Vagina (tissue), 2 donors: Measurements from ENCODE around the gene FAM163B.

Experiments
- CTCF ChIP-seq, 3 experiments: fragments of 450-650 bp in 2 of 3; fragments of 200-600 bp in 1 of 3; sonication (generic) in 1 of 3; IDR thresholded peaks; one replicate each; pipeline ENCODE4 v1.5.1; 2017 to 2019; ENCODE audit warnings: antibody characterized with exemption in 3 of 3, mild to moderate bottlenecking in 2 of 3, moderate library complexity in 2 of 3
- POLR2A ChIP-seq, 2 donors: fragments of 450-650 bp; IDR thresholded peaks; one replicate each; pipeline ENCODE4 v1.6.1; 2017; ENCODE audit warnings: antibody characterized with exemption in 2 of 2, mild to moderate bottlenecking in 2 of 2, moderate library complexity in 2 of 2
- POLR2AphosphoS5 ChIP-seq, 2 donors: sonication (generic); formaldehyde crosslinking; IDR thresholded peaks; one replicate each; pipeline ENCODE4 v1.9.0; 2017; ENCODE audit warnings: antibody characterized with exemption in 2 of 2, mild to moderate bottlenecking in 2 of 2, low read depth in 1 of 2; ENCODE audit not compliant: insufficient read depth in 1 of 2

GRCh38 chr9:133590231-133590855 lies 18.8 kb downstream of the FAM163B start:
- TF ChIP-seq CTCF (IDR thresholded peaks at IDR 0.05) (no peak), POLR2AphosphoS5 (IDR thresholded peaks at IDR 0.05; ENCODE audit: insufficient read depth in 1 of 2, low read depth in 1 of 2) (no peak), POLR2A (IDR thresholded peaks at IDR 0.05) (no peak)
